HS-5 (cell line): ENCODE measurements around the gene GPR37L1.
A peak's percentile ranks its signal among the peaks of the same experiment; 100 is the strongest.

Experiments
- DNase-seq: peaks from one replicate; pipeline ENCODE4 v3.0.0-alpha.2; 2012; ENCODE audit warnings: low read depth

GPR37L1 gene, protein sequence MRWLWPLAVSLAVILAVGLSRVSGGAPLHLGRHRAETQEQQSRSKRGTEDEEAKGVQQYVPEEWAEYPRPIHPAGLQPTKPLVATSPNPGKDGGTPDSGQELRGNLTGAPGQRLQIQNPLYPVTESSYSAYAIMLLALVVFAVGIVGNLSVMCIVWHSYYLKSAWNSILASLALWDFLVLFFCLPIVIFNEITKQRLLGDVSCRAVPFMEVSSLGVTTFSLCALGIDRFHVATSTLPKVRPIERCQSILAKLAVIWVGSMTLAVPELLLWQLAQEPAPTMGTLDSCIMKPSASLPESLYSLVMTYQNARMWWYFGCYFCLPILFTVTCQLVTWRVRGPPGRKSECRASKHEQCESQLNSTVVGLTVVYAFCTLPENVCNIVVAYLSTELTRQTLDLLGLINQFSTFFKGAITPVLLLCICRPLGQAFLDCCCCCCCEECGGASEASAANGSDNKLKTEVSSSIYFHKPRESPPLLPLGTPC

DNA sequence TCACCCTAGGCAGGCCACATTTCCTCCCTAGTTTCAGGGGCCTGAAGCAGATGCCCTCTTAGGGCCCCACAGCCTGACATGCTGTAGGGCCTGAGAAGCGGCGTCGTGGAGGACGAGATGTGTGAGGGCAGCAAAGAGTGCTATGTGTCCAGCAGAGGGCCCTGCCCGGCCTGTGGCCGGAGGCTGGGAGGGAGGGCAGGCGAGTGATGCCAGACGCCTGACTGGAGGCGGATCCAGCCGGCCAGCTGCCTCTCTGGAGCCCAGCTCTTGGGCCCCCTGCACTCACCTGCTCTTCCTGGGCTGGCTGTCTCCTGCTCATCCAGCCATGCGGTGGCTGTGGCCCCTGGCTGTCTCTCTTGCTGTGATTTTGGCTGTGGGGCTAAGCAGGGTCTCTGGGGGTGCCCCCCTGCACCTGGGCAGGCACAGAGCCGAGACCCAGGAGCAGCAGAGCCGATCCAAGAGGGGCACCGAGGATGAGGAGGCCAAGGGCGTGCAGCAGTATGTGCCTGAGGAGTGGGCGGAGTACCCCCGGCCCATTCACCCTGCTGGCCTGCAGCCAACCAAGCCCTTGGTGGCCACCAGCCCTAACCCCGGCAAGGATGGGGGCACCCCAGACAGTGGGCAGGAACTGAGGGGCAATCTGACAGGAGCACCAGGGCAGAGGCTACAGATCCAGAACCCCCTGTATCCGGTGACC, at the start of gene GPR37L1:
Gene GPR37L1, plus strand, starts transcription at position 279 of the 697 bp plus-strand sequence. Its CDS starts 47 bp downstream, at position 326.
- DNase-seq, result no peak

- DNase-seq, result no peak
Measured at GRCh38 chr1:202073206-202073605, 49.5 kb upstream of the GPR37L1 start.

DNA sequence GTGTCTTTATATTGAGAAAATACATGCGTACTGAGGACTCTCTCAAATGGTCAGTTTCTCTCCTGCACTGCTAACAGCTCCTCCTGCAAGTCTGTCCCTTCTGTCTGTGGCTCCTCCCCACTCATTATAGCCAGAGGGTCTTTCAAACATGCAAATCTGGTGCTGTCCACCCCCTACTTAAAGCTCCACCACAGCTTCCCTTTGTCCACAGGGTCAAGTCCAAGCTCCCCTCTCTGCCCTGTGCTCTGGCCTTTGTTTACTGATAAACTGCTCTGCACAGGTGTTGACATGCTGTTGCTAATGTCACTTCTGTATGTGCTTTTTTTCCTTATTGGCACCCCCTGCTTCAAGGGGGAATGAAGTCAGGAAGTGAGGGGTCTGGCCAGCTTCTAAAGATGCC, 47.7 kb upstream of the GPR37L1 start:
- DNase-seq, result no peak

DNA sequence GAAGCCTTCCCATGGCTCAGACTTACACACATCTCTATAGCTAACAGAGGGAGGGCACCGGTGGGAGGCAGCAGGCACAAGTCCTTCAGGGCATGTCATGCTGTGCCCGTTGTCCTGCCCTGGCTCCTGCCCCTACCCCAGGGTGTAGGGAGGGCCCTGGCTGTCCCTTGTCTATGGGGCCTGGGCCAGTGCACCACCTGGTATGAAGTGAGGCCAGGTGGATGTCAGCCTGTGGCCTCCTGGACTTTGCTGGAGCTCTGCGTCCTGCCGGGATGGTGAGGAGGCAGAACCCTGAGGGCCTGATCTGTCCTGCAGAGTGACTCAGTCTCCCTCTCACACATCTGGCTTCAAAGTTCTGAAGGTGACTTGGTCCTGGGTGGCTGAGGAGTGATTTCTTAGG, 47.3 kb upstream of the GPR37L1 start:
- no peak for DNase-seq

DNA sequence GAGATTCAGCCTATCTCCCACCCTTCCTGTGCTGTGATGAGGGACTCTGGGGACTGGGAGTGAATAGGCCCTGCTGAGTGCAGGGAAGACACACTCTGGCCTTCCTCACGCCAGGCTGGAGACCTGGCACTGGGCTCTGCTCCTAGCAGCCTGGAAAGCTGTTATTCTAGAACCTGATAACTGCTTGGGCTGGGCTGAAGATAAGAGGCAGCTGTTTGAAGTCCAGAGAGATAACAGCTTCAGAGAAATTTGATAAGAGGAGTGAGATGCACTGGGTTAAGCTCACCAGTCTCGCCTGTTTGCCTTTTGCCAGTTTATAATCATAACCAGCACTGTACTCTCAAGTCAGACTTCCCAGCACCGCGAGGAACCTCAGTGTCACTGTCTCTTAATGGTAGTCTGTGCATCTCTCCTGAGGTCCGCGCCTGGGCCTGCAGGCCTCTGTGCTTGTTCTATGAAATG, 46.6 kb upstream of the GPR37L1 start:
- DNase-seq, result no peak

DNA sequence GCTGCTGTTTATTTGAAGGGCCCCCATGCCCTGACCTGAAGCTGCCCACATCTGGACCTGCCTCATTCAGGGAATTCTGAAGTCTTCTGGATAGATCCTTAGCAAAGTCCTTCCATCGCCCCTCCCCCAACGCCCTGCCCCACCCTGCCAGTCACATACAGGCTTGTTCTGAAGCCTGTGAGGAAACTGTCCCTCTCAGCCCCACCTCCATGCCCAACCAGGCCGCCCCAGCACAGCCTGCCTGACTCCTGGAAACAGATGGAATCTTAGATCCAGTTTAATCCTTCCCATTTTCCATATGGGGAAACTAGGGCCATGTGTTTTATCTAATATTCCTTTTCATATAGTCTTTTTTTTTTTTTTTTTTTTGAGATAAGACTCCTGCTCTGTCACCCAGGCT, 44.5 kb upstream of the GPR37L1 start:
- no peak for DNase-seq

DNA sequence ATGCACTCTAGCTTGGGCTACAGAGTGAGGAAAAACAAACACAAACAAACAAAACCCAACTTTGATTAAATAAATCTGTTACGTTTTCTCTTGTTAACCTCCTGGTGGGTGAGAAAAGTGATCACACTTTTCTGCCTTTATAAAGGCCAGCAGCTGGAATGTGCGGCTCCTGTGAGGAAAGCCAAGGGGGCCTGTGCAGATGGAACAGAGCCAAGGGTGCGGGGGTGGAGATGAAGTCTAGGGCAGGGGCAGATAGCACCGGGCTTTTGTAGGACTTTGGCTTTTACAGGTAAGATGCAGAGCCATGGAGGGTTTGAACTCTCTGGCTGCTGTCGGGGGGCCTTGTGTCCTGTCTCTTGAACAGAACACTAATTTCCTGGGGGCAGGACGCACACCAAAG, 40.7 kb upstream of the GPR37L1 start:
- DNase-seq, result no peak

GRCh38 chr1:202084791-202085681, 37.7 kb upstream of the GPR37L1 start:
- DNase-seq, result no peak

DNA sequence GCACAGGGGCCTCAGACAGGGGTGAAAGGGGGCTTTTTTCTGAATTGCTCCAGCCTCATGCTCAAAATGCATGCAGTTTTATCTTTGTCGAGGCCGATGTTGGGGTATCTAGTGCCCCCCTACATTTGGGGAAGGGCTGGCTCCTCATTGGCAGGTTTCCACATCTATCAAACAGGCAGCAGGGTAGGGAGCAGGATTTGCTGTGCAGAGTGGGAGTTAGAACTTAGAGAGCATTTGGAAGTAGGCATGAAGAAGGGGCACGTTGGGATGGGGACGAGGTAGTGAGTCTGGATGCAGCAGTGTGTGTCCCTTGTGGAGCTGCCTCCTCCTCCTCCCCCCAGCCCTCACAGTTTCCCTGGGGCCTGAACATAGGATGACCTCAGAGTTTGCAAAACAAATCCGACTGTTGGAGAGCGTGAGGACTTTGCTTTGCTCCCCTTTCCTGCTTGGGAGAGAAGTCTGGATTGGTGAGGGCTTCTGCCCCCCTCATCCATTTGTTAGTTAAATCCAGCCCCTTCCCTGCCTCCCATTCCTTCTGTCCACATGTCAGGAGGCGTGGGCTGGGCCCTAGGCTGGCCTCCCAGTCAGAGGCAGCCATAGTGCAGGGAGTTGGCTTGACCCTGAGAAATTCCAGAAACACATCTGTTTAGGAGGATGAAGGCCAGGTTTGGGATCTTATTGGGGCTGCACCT, 36.9 kb upstream of the GPR37L1 start:
- no peak for DNase-seq

DNA sequence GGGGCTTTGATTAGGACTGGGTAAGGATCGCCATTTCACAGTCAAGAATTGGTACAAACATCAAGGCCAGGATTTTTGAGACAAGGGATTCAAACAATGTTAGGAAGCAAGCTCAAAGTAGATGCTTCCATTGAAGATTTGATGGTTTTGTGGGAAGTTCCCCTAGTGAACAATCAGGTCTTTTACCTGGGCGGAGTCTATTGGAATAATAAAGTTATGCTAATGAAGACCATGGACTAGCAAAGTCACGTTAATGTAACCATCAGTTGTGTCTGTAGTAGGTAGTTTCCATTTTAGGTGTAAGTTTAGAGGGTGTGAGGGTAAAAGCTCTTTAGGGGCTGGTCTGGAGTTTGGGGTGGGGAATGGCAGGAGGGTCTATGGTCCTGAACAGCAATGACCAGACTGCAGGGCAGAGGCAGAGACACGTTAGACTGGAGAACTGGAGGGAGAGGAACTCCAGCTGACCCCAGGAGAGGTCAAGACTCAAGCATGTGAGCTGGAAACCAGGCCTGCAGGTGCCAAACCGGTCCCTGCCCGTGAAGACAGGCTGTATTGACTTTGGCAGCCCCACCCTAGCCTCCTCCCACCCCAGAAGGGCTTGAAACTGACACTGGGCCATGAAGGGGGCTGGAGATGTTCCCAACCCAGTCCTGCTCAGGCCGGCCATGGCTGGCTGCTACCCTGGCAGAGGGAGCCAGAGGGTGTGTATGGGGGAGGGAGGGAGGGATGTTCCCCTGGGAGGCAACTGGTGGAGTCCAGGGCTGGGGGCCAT, 36.0 kb upstream of the GPR37L1 start:
- no peak for DNase-seq

- no peak for DNase-seq
Measured at GRCh38 chr1:202088206-202088605, 34.5 kb upstream of the GPR37L1 start.

DNA sequence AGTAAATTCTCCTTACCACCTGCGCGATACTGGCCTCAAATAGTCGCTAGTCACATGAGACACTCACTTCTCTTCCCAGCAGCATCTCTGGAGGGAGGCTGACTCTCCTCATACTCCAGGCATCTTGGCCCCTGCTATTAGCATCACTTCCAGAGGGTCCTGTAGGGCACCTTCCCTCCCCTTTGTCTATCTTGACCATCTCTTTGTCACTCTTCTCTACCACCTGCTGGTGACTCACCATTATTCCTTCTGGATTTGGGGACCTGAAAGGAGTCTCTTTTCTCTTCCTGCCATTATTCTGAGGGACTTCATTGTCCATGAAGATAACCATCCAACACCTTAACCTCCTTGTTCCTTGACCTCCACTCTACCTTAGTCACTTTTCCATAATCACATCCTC, 31.7 kb upstream of the GPR37L1 start:
- no peak for DNase-seq

GRCh38 chr1:202093858-202094257, 28.9 kb upstream of the GPR37L1 start:
- DNase-seq, result no peak

GRCh38 chr1:202101184-202101583, 21.5 kb upstream of the GPR37L1 start:
- DNase-seq, result no peak

GRCh38 chr1:202104073-202104472, 18.6 kb upstream of the GPR37L1 start:
- DNase-seq, result no peak

DNA sequence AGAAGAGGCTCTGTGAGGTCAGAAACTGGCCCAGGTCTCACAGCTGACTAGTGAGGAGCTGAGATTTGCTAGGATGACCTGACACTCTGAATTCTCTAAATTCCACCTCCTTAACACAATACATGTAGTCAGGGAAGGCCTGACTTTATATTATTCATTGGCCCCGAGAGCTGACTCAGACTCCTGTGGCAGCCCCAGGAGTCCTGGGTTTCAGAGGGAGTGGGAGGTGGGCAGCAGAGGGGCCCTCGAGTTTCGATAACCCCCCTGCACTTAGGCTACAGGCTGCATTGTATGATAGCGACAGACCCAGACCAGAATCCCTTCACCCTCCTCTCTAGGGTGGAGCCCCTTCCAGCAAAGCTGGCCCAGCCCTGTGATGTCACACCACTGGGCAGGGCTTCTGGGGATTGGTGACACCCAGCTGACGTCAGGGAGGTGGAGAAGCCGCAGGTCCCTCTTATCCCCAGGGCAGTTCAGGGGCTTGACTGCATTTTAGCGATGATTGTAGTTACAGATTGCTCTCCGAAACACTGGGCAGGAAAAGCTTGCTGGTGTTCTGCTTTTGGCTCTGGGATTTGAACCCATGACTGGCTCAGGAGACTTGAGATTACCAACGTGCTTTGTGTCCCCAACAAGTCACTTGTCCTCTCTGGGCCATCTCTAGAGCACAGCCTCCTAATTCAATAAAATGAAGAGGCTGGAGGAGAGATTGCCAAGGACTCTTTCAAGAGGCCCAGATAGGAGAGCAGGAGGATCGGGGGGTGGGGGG, 17.0 kb upstream of the GPR37L1 start:
- DNase-seq, result peak; percentile 43

- no peak for DNase-seq
Measured at GRCh38 chr1:202106340-202107254, 16.1 kb upstream of the GPR37L1 start.

- DNase-seq, result no peak
Measured at GRCh38 chr1:202107321-202107761, 15.4 kb upstream of the GPR37L1 start.
